WTC11 (cell line): Measurements from ENCODE around the gene ANXA6. TPM values are rescaled to one million over a fixed set of nuclear protein-coding genes. Genes with fewer than 3 reads are reported as not detected.

Experiments used
- ATAC-seq: fragments of 200-7000 bp; cut with Tn5 transposase; 2 replicates; pipeline ENCODE4 v1.10.0; 2021; ENCODE audit warnings: mild to moderate bottlenecking, moderate library complexity
- CTCF ChIA-PET: fragments of 300-600 bp; sonication (Branson Sonifier 250); formaldehyde crosslinking; loops from one replicate; lab custom pipeline; 2021; ENCODE audit warnings: antibody characterized with exemption; lab: Charles Lee
- POLR2A ChIA-PET: fragments of 350-600 bp; sonication (Branson Sonifier 250); formaldehyde crosslinking; loops from one replicate; lab custom pipeline; 2021; ENCODE audit warnings: antibody characterized with exemption; lab: Charles Lee
- DNase-seq: peaks from one replicate; pipeline ENCODE4 v3.0.0; 2021; ENCODE audit warnings: low spot score
- H3K27ac Mint-ChIP-seq: 2 replicates; pipeline ENCODE4 v1.8.0; 2021; ENCODE audit warnings: mixed read lengths
- H3K27me3 Mint-ChIP-seq: 2 replicates; pipeline ENCODE4 v1.8.0; 2021; ENCODE audit warnings: low read depth, mild to moderate bottlenecking, moderate library complexity, mixed read lengths
- H3K36me3 Mint-ChIP-seq: 2 replicates; pipeline ENCODE4 v1.8.0; 2021; ENCODE audit warnings: mixed read lengths
- H3K4me1 Mint-ChIP-seq: 2 replicates; pipeline ENCODE4 v1.8.0; 2022; ENCODE audit warnings: mixed read lengths
- H3K4me3 Mint-ChIP-seq: 2 replicates; pipeline ENCODE4 v1.8.0; 2021; ENCODE audit warnings: mild to moderate bottlenecking, moderate library complexity, mixed read lengths
- H3K9me3 Mint-ChIP-seq: 2 replicates; pipeline ENCODE4 v1.8.0; 2021; ENCODE audit warnings: mixed read lengths
- AR ChIP-seq: fragments of 250-450 bp; sonication (Bioruptor Pico); IDR thresholded peaks from 2 replicates; pipeline ENCODE4 v1.9.0; 2021; ENCODE audit warnings: mild to moderate bottlenecking
- ARID4B ChIP-seq: sonication (generic); formaldehyde crosslinking; IDR thresholded peaks from 2 replicates; pipeline ENCODE4 v1.8.0; 2023; ENCODE audit warnings: missing genetic modification reagents, mild to moderate bottlenecking, borderline replicate concordance
- CBFB ChIP-seq: sonication (generic); formaldehyde crosslinking; IDR thresholded peaks from 2 replicates; pipeline ENCODE4 v1.8.1; 2022; ENCODE audit warnings: mild to moderate bottlenecking, low read depth, missing genetic modification reagents
- CDX4 ChIP-seq: fragments of 250-450 bp; sonication (Bioruptor Pico); IDR thresholded peaks from 2 replicates; pipeline ENCODE4 v1.9.0; 2021; ENCODE audit warnings: moderate library complexity, mild to moderate bottlenecking, inconsistent platforms, borderline replicate concordance
- E2F5 ChIP-seq: sonication (generic); formaldehyde crosslinking; IDR thresholded peaks from 2 replicates; pipeline ENCODE4 v1.8.1; 2022; ENCODE audit warnings: mild to moderate bottlenecking, moderate library complexity, missing genetic modification reagents
- ESRRA ChIP-seq: sonication (generic); formaldehyde crosslinking; IDR thresholded peaks from 2 replicates; pipeline ENCODE4 v1.8.1; 2022; ENCODE audit warnings: mild to moderate bottlenecking, missing genetic modification reagents, borderline replicate concordance
- HMGA2 ChIP-seq: fragments of 250-450 bp; sonication (Bioruptor Pico); IDR thresholded peaks from 2 replicates; pipeline ENCODE4 v1.4.0; 2021; ENCODE audit warnings: mild to moderate bottlenecking, moderate library complexity
- IRF1 ChIP-seq: sonication (generic); formaldehyde crosslinking; IDR thresholded peaks from 2 replicates; pipeline ENCODE4 v1.8.0; 2023; ENCODE audit warnings: missing genetic modification reagents
- JUN ChIP-seq: sonication (generic); formaldehyde crosslinking; IDR thresholded peaks from 2 replicates; pipeline ENCODE4 v1.8.0; 2023; ENCODE audit warnings: mild to moderate bottlenecking, missing genetic modification reagents
- NFE2L1 ChIP-seq: sonication (generic); formaldehyde crosslinking; IDR thresholded peaks from 2 replicates; pipeline ENCODE4 v1.8.1; 2023; ENCODE audit warnings: missing genetic modification reagents
- PRDM15 ChIP-seq: sonication (generic); formaldehyde crosslinking; IDR thresholded peaks from 2 replicates; pipeline ENCODE4 v1.8.0; 2022; ENCODE audit warnings: missing genetic modification reagents
- RORB ChIP-seq: fragments of 250-450 bp; sonication (Bioruptor Pico); IDR thresholded peaks from 2 replicates; pipeline ENCODE4 v1.9.0; 2021; ENCODE audit warnings: mild to moderate bottlenecking
- ZBTB21 ChIP-seq: sonication (generic); formaldehyde crosslinking; IDR thresholded peaks from 2 replicates; pipeline ENCODE4 v1.8.1; 2023; ENCODE audit warnings: mild to moderate bottlenecking, missing genetic modification reagents, borderline replicate concordance
- ZNF317 ChIP-seq: sonication (generic); formaldehyde crosslinking; IDR thresholded peaks from 2 replicates; pipeline ENCODE4 v1.8.1; 2023; ENCODE audit warnings: low read depth, mild to moderate bottlenecking, moderate library complexity, missing genetic modification reagents, borderline replicate concordance
- ZNF396 ChIP-seq: fragments of 250-450 bp; sonication (Bioruptor Pico); IDR thresholded peaks from 2 replicates; pipeline ENCODE4 v1.8.0; 2021; ENCODE audit warnings: mild to moderate bottlenecking, moderate library complexity, borderline replicate concordance
- ZNF532 ChIP-seq: fragments of 250-450 bp; sonication (Bioruptor Pico); IDR thresholded peaks from 2 replicates; pipeline ENCODE4 v1.9.0; 2021; ENCODE audit warnings: mild to moderate bottlenecking, borderline replicate concordance
- total RNA-seq: library from RNA; stranded (reverse); gene quantifications from 3 replicates; pipeline ENCODE4 v1.2.3, GENCODE V29; 2021

Gene ANXA6
- total RNA-seq, 1 experiment from 2014 or later: 92.8 TPM

- Mint-ChIP-seq H3K4me3 (no peak overlapping the region), H3K27me3 (no peaks in the 10 kb centered on the region), H3K36me3 (no peaks in the 10 kb centered on the region), H3K27ac (no peak overlapping the region), H3K4me1 (peaks cover 14% of the 10 kb centered on the region), H3K9me3 (no peaks in the 10 kb centered on the region)
- ChIA-PET CTCF (interaction anchor here (1.8 kb wide), 2 partner anchors 30 to 38 kb away, joined by 7 read pairs; no protein-coding TSS in a partner anchor), POLR2A (interaction anchor here (1.0 kb wide), 1 partner anchor 22 kb away, joined by 3 read pairs; no protein-coding TSS in a partner anchor)
- DNase-seq (no peak), ATAC-seq (peak; percentile 11)
- TF ChIP-seq JUN (CRISPR knock-in tag) (no peak), ESRRA (no peak), ZBTB21 (CRISPR knock-in tag) (no peak), IRF1 (CRISPR knock-in tag) (no peak)
- TF ChIP-seq, all 79 proteins: peak for 0
Observed at GRCh38 chr5:151085517-151086041, 72.0 kb downstream of the ANXA6 start.

GRCh38 chr5:151084363-151084762 is 73.2 kb downstream of the ANXA6 start:
- CTCF ChIA-PET: interaction anchor here (0.9 to 4.6 kb wide), 3 partner anchors 14 to 33 kb away, joined by 3 to 40 read pairs (median 7); no protein-coding TSS in a partner anchor
- no peaks in the 10 kb centered on the region for H3K27me3 Mint-ChIP-seq
- no peak for TF ChIP-seq ARID4B (CRISPR knock-in tag)
- no peak for TF ChIP-seq ZNF396 (CRISPR knock-in tag)
- no peak for TF ChIP-seq JUN (CRISPR knock-in tag)
- TF ChIP-seq PRDM15: no peak
- no peak for TF ChIP-seq NFE2L1 (CRISPR knock-in tag)
- TF ChIP-seq ZNF317 (CRISPR knock-in tag): no peak
- no peak for TF ChIP-seq RORB
- no peak for TF ChIP-seq AR (CRISPR knock-in tag)
- no peak for TF ChIP-seq CDX4 (CRISPR knock-in tag)
- TF ChIP-seq HMGA2 (CRISPR knock-in tag): no peak
- no peak for TF ChIP-seq E2F5
- TF ChIP-seq CBFB (CRISPR knock-in tag): no peak
- TF ChIP-seq ZNF532: no peak

More at GRCh38 chr5:151084363-151084762, 73.2 kb downstream of the ANXA6 start:
- H3K4me1 Mint-ChIP-seq: peaks cover 23% of the 10 kb centered on the region
- POLR2A ChIA-PET: no interaction called here
- ATAC-seq (no peak), DNase-seq (no peak)
- no peaks in the 10 kb centered on the region for H3K9me3 Mint-ChIP-seq
- H3K36me3 Mint-ChIP-seq: no peaks in the 10 kb centered on the region
- no peak overlapping the region for H3K4me3 Mint-ChIP-seq
- H3K27ac Mint-ChIP-seq: no peak overlapping the region
